Astrocyte (in vitro differentiated cells and primary cell): ENCODE data around the gene P2RY6.

ENCODE experiments used
- EZH2 ChIP-seq: IDR thresholded peaks from 2 replicates; pipeline ENCODE4 v1.6.1; 2012; ENCODE audit warnings: mild to moderate bottlenecking, low read length, inconsistent platforms; ENCODE audit not compliant: insufficient read depth
- TF ChIP-seq, protein P1 (sequence below): IDR thresholded peaks from 2 replicates; pipeline ENCODE4 v1.5.1; 2011; ENCODE audit warnings: low read depth, mild to moderate bottlenecking, inconsistent platforms, low read length, moderate library complexity; ENCODE audit not compliant: insufficient read depth

DNA sequence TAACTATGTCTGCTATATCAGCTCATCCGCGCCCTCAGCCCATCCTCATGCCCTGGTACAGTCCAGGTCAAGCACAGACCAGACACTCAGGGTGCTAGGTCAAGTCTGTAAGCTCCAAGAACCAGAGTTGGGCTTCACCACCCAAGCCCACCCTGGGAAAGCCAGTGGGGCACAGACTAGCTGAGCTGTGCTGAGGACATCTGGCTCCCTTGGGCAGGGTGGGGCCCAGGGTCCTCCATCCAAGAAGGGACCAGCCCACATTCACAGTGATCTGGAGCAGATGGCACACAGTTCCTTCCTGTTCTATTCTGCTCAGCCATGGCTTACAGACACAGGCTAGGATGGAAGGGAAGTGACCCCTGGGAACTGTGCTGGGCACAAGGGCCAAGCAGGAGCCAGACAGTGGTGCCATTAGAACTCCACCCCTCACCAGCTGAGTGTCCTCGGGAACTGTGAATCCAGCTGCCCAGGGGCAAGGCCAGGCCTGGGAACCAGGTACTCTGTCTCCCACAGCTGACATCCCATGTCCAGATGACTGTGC is 9.1 kb downstream of the P2RY6 start:
- TF ChIP-seq, protein P1, sequence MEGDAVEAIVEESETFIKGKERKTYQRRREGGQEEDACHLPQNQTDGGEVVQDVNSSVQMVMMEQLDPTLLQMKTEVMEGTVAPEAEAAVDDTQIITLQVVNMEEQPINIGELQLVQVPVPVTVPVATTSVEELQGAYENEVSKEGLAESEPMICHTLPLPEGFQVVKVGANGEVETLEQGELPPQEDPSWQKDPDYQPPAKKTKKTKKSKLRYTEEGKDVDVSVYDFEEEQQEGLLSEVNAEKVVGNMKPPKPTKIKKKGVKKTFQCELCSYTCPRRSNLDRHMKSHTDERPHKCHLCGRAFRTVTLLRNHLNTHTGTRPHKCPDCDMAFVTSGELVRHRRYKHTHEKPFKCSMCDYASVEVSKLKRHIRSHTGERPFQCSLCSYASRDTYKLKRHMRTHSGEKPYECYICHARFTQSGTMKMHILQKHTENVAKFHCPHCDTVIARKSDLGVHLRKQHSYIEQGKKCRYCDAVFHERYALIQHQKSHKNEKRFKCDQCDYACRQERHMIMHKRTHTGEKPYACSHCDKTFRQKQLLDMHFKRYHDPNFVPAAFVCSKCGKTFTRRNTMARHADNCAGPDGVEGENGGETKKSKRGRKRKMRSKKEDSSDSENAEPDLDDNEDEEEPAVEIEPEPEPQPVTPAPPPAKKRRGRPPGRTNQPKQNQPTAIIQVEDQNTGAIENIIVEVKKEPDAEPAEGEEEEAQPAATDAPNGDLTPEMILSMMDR, result no peak
- no peak for TF ChIP-seq EZH2
